Gastrocnemius medialis (tissue), 4 donors: ENCODE measurements around the gene RAB3C.

ENCODE experiments used
- CTCF ChIP-seq, 5 experiments: fragments of 450-650 bp in 3 of 5; fragments of 200-600 bp in 2 of 5; sonication (generic) in 2 of 5; IDR thresholded peaks in 4 of 5; conservative IDR thresholded peaks in 1 of 5; 1 replicate in 4 of 5; 2 replicates in 1 of 5; pipeline ENCODE4 v1.5.1; 2016 to 2019; ENCODE audit warnings: antibody characterized with exemption in 5 of 5, mild to moderate bottlenecking in 3 of 5, moderate library complexity in 3 of 5
- POLR2A ChIP-seq, 2 donors: fragments of 450-650 bp; IDR thresholded peaks; one replicate each; pipeline ENCODE4 v1.6.1; 2017; ENCODE audit warnings: antibody characterized with exemption in 2 of 2, mild to moderate bottlenecking in 2 of 2, moderate library complexity in 2 of 2

- TF ChIP-seq CTCF (IDR thresholded peaks at IDR 0.05 in 4 of 5, conservative IDR thresholded peaks at IDR 0.05 in 1 of 5) (no peak), POLR2A (IDR thresholded peaks at IDR 0.05) (no peak)
Measured at GRCh38 chr5:58818465-58818864, 235.6 kb downstream of the RAB3C start.
